ENCODE results near the gene PHLDB3.
A peak's percentile ranks its signal among the peaks of the same experiment; 100 is the strongest.

DNA sequence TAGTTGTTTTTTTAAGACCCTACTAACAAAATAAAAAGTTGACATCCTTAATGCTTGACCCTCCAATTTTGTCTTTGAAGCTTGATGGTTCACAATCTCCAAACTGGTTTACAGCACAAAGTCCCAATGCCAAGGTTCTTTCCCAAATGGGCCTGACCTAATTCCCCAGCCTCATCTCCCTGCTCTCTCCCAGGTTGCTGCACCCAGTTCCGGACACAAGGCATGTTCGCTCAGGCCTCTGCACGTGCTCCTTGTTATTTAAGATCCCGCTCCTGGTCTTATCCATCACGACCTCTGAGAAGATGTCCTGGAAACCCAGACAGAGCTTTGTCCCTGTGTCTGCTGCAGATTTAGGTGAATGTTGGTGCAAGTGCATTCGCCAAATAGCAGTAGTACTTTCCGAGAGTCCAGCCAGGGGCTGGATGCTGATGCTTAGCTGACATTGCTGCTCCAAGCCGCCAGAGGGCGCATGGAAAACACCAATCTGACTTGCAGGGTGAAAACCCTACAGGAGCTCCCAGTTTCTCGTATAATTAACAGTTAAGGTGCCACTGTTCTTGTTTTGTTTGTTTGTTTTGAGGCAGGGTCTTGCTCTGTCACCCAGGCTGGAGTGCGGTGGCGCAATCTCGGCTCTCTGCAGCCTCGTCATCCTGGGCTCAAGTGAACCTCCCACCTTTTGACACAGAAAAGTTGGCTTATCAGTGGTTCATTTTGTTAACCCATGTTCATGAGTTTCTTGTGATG, 57.6 kb downstream of the PHLDB3 start:
- peak; percentile 90 to 97 (median 95) for TF ChIP-seq CTCF (IDR thresholded peaks at IDR 0.05)
- peak in 1 of 3 donors; percentile 21 for TF ChIP-seq POLR2AphosphoS5 (IDR thresholded peaks at IDR 0.05)

Data from breast epithelium (tissue), 3 donors.